CD4-positive, alpha-beta T cell treated with Interleukin-17A for 1 hour (primary cell): ENCODE measurements around the gene MLXIPL.
"Not testable (repeated sequence)": the region's sequence is repeated elsewhere in the genome, so short reads cannot be mapped to it uniquely, and the experiment has no call there.

Experiments used
- DNase-seq: peaks from one replicate; pipeline ENCODE4 v3.0.0-alpha.2; 2020

The MLXIPL gene, protein sequence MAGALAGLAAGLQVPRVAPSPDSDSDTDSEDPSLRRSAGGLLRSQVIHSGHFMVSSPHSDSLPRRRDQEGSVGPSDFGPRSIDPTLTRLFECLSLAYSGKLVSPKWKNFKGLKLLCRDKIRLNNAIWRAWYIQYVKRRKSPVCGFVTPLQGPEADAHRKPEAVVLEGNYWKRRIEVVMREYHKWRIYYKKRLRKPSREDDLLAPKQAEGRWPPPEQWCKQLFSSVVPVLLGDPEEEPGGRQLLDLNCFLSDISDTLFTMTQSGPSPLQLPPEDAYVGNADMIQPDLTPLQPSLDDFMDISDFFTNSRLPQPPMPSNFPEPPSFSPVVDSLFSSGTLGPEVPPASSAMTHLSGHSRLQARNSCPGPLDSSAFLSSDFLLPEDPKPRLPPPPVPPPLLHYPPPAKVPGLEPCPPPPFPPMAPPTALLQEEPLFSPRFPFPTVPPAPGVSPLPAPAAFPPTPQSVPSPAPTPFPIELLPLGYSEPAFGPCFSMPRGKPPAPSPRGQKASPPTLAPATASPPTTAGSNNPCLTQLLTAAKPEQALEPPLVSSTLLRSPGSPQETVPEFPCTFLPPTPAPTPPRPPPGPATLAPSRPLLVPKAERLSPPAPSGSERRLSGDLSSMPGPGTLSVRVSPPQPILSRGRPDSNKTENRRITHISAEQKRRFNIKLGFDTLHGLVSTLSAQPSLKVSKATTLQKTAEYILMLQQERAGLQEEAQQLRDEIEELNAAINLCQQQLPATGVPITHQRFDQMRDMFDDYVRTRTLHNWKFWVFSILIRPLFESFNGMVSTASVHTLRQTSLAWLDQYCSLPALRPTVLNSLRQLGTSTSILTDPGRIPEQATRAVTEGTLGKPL

DNA sequence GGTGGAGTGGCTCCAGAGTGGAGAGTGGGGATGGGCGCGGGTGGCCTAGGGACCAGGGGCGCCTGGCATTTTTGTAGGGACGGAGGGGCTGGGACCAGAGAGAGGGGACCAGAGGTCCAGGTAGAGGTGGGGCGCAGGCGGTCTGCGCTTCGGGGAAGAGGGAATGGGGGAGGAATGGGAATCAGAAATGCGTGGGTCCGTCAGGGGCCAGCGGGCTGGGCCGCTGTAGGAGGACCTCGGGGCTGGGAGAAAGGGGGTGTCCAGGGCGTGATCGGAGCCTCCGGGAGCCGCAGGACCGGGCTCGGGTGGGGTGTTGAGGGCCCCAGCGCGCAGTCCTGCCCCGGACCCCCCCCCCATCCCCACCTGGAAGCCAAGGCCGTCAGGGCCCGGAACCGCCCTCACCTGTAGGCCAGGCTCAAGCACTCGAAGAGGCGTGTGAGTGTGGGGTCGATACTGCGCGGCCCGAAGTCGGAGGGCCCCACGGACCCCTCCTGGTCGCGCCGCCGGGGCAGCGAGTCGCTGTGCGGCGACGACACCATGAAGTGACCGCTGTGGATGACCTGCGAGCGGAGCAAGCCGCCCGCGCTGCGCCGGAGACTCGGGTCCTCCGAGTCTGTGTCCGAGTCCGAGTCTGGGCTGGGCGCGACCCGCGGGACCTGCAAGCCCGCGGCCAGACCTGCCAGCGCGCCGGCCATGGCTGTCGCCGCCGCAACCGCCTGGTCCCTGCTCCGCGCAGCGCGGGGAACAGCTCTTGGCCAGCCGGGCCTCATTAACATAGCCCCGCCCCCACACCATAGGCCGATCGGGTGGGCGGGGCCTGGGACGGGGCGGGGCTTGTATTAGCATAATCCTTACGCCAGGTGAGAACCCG lies at the start of gene MLXIPL:
Gene MLXIPL, minus strand, starts transcription at position 725 of the 871 bp plus-strand sequence. Its CDS starts 30 bp downstream, at position 695.
- peak; percentile 41 for DNase-seq

- no peak for DNase-seq
These were observed 47.6 kb upstream of the MLXIPL start for GRCh38 chr7:73671857-73672445.

GRCh38 chr7:73671322-73671661 lies 47.0 kb upstream of the MLXIPL start:
- DNase-seq = no peak

DNA sequence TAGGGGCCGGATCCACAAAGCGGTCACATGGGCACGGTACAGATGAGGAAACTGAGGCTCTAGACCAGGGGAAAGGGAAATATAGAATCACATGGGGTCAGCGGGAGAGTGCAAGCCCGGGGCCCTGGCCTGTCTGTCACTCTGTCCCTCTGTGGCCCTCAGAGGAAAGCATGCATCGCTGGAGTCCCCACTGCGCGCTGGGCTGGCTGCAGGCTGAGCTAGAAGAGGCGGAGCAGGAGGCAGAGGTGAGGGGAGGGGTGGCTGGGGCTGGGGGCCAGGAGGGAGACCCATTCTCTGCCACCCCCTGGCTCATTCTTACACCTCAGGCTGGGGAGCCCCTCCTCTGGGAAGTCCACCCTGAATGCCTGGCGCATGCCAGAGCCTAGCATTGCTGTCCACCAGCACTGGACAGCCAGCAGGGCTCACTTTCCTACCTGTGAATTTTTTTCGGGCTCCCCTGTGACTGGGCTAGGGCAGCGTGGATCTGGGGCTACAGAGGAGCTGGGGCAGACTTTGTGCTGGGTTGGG lies 45.6 kb upstream of the MLXIPL start:
- no peak for DNase-seq

GRCh38 chr7:73669288-73669701 lies 45.0 kb upstream of the MLXIPL start:
- no peak for DNase-seq

- no peak for DNase-seq
These were observed 44.5 kb upstream of the MLXIPL start for GRCh38 chr7:73668886-73669230.

DNA sequence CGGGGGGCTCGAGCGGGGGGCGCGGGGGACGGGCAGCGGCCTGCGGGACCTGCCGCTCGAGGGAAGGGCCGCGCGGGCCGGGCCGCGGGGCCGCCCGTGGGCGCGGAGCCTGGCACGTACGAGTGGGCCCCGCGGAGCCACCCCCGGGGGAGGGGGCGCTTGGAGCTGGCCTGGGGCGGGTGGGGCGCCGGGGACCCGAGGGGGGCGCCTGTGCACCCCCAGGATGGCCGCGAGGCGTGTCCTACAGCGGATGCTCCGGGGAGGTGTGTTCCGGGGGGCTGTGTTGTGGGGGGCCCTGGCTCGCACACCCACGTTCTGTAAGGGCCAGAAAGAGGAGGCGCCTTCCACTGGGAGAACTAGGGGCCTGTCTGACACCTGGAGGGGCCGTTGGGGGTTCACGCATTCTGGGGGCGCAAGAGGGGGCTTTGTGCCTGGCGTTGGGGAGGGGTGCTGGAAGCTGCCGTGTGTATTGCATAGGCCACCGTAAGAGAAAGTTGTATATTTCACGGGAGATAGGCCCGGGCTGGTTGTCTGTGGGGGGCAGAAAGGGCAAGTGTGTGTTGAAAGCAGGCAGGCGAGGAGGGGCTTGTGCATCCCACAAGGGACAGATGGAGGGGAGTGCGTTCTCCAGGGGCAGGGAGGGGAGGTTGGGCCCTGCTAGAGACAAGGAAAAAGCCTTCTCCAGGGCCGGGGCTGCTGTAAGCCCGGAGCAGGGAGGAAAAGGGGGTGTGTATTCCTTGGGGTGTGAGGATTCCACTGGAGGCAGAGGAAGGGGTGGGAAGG lies 44.0 kb upstream of the MLXIPL start:
- DNase-seq = no peak

- DNase-seq = peak; percentile 93
These were observed 43.2 kb upstream of the MLXIPL start, which contains the start of gene VPS37D for GRCh38 chr7:73667344-73668102. Gene VPS37D (plus strand): TSS chr7:73667831. CDS start chr7:73667959, 128 bp downstream.

GRCh38 chr7:73663033-73663432 lies 38.7 kb upstream of the MLXIPL start:
- DNase-seq = no peak

DNA sequence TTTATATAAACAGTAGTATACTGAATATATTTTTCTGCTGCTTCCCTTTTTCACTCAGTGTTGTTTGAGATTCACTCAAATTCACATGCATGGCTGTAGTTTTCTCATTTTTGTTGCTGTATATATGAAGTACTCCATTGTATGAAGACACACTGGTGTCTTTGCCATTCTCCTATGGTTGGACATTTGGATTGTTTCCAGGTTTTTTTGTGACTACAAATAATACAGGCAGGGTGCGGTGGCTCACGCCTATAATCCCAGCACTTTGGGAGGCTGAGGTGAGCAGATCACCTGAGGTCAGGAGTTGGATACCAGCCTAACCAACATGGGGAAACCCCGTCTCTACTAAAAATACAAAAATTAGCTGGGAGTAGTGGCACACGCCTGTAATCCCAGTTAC lies 36.3 kb upstream of the MLXIPL start:
- DNase-seq = not testable (repeated sequence)

DNA sequence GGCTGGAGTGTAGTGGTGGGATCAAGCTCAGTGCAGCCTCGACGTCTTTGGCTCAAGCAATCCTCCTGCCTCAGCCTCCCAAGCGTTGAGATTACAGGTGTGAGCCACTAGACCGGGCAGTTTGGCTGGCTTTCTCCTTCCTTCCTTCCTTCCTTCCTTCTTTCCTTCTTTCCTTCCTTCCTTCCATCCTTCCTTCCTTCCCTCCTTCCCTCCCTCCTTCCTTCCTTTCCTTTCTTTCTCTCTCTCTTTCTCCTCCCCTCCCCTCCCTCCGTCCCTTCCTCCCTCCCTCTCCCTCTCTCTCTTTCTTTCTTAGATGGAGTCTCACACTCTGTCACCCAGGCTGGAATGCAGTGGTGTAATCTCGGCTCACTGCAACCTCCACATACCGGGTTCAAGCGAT lies 35.7 kb upstream of the MLXIPL start:
- no peak for DNase-seq

- DNase-seq = not testable (repeated sequence)
These were observed 31.0 kb upstream of the MLXIPL start for GRCh38 chr7:73655309-73655708.

GRCh38 chr7:73652541-73652949 lies 28.2 kb upstream of the MLXIPL start:
- DNase-seq = no peak

GRCh38 chr7:73650524-73650923 lies 26.2 kb upstream of the MLXIPL start:
- no peak for DNase-seq

DNA sequence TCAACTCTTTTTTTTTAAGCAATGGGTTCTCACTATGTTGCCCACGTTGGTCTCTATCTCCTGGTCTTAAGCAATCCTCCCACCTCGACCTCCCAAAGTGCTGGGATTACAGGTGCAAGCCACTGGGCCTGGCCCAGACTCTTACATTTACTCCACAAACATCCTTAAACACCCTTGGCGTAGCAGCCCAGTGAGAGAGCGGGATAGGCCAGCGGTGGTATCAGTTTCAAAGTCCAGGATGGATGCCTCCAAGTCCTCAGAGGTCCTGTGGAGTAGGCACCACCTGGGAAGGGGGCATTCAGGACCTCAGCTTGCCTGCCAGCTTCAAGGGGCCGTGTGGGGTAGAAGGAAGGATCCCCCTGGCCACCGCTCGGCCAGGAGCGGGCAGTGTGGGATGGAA lies 25.3 kb upstream of the MLXIPL start:
- no peak for DNase-seq

- no peak for DNase-seq
These were observed 24.4 kb upstream of the MLXIPL start for GRCh38 chr7:73648593-73649332.

GRCh38 chr7:73647725-73648592 lies 23.6 kb upstream of the MLXIPL start:
- peak; percentile 31 for DNase-seq

DNA sequence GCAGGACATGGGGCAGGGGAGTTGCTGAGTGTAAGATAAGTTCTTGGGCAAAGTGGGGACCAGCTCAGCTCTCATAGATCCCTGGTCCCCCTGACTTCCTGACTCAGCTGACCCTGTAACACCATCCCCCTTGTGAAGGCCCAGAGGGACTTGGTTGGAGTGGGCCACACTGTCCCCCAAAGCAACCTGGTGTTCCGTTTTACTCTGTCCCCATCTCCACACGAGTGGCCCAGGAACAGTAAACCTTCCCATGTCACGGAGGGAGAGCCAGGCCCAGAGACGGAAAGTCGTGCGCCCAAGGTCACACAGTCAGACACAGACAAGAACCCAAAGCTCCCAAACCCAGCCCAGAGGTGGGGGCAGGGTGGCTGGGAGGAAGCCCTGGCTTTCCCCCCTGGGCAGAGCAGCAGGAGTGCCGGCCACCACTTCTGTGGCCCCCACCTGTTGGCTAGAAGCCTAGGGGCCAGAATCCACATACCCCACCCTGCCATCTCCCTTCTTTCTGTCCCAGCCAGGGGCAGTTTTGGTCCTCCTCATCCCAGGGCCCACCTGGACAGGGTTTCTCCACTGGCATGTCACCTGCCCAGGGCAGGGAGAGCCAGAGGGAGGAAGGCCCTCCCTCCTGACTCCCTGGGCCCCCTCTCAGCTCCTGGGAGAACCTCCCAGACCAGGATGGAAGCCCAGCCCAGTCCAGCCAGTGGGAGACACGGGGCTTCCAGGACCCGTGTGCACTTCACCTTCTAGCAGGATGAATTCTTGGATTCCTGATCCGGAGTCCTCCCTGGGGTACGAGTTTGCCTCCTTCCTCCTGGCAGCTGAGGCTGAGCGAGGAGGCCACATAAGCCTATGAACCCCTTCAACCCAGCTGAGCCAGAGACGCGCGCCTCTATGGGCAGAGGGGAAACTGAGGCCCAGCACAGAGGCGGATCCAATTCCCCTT lies 22.7 kb upstream of the MLXIPL start:
- DNase-seq = no peak
